Renal cortex interstitium (tissue), 11 donors: Measurements from ENCODE around the gene MAML3. TPM values are rescaled to one million over a fixed set of nuclear protein-coding genes. Genes with fewer than 3 reads are reported as not detected.
A peak's percentile ranks its signal among the peaks of the same experiment; 100 is the strongest.
"Not testable (repeated sequence)": the region's sequence is repeated elsewhere in the genome, so short reads cannot be mapped to it uniquely, and the experiment has no call there.

Experiments
- DNase-seq, 11 donors: peaks; one replicate each; pipeline ENCODE4 v3.0.0-alpha.2; 2013; ENCODE audit warnings: low read depth in 9 of 11, low spot score in 4 of 11; ENCODE audit errors: extremely low read depth in 1 of 11
- polyA plus RNA-seq, 3 donors: library from polyadenylated mRNA; unstranded; fragments of 120-200 nt; gene quantifications; one replicate each; pipeline ENCODE4 v1.2.1, GENCODE V29; 2013; ENCODE audit not compliant: insufficient read length in 3 of 3

The MAML3 gene
- polyA plus RNA-seq, 3 donors = 16.2 to 18.5 (median 17.8) TPM

- no peak for DNase-seq
Measured at GRCh38 chr4:139962130-139962684, 191.8 kb downstream of the MAML3 start.

- no peak for DNase-seq
Measured at GRCh38 chr4:139961344-139961946, 192.5 kb downstream of the MAML3 start.

- DNase-seq = no peak
Measured at GRCh38 chr4:139959396-139959795, 194.6 kb downstream of the MAML3 start.

GRCh38 chr4:139958739-139959098 is 195.3 kb downstream of the MAML3 start:
- no peak for DNase-seq

- DNase-seq = no peak
Measured at GRCh38 chr4:139957986-139958738, 195.8 kb downstream of the MAML3 start.

- DNase-seq = no peak
Measured at GRCh38 chr4:139957065-139957464, 196.9 kb downstream of the MAML3 start.

GRCh38 chr4:139956507-139957017 is 197.4 kb downstream of the MAML3 start:
- no peak for DNase-seq

- no peak for DNase-seq
Measured at GRCh38 chr4:139955600-139955999, 198.4 kb downstream of the MAML3 start.

GRCh38 chr4:139954512-139954911 is 199.5 kb downstream of the MAML3 start:
- DNase-seq = no peak

- DNase-seq = no peak
Measured at GRCh38 chr4:139951021-139951420, 203.0 kb downstream of the MAML3 start.

- DNase-seq = no peak
Measured at GRCh38 chr4:139950568-139950967, 203.4 kb downstream of the MAML3 start.

- not testable (repeated sequence) for DNase-seq
Measured at GRCh38 chr4:139944916-139945315, 209.1 kb downstream of the MAML3 start.

GRCh38 chr4:139943277-139943676 is 210.7 kb downstream of the MAML3 start:
- no peak for DNase-seq

- DNase-seq = no peak
Measured at GRCh38 chr4:139942241-139942640, 211.7 kb downstream of the MAML3 start.

- DNase-seq = no peak
Measured at GRCh38 chr4:139940600-139940999, 213.4 kb downstream of the MAML3 start.

- no peak for DNase-seq
Measured at GRCh38 chr4:139938414-139938813, 215.6 kb downstream of the MAML3 start.

GRCh38 chr4:139935911-139936310 is 218.1 kb downstream of the MAML3 start:
- no peak for DNase-seq

GRCh38 chr4:139934708-139935195 is 219.2 kb downstream of the MAML3 start:
- DNase-seq = no peak

- DNase-seq = no peak
Measured at GRCh38 chr4:139934057-139934707, 219.8 kb downstream of the MAML3 start.

GRCh38 chr4:139933541-139933940 is 220.4 kb downstream of the MAML3 start:
- DNase-seq = peak in 3 of 11 donors; percentile 53 to 68 (median 64)
